Measurements from ENCODE around the gene DMRTA2.

DMRTA2 gene

DNA sequence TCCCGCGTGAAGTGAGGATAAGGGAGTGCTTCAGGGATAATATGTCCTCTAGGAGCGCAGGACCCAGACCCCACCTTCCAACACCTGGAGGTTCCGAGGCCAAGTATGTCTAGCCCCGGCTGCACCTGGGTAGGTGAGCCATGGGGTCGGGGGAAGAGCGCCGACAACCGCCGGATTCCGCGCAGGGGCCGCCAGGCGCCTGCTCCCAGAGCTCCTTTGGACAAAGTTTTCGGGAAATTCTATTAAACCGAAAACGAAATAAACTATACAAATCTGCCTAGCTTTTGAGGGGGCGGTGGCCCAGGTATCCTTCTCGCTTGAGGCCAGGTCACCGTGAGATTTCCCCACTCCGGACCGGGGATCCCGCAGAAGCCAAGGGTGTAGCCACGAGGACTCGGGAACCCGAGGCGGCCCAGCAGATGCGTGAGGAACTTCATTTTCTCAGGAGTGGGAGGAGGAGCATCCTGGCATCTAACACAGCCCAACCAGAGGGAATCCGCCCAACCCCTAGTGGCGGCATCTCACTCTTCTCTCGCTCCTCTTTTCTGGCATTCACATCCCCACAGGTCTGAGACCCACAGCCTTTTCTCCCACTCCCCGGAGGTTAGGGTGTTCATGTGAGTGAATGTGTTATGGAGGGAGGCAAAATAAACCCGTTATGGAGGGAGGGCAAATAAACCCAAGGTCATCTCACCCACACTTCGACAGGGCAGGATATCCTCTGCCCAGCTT lies 2.3 kb upstream of the DMRTA2 start:
- Histone ChIP-seq H3K9ac (no peak overlapping the region), H3K4me1 (no peaks in the 10 kb centered on the region), H3K36me3 (ENCODE audit: control insufficient read depth, insufficient read depth, low read length) (no peaks in the 10 kb centered on the region), H3K27me3 (ENCODE audit: control insufficient read depth, insufficient read depth, low read length) (peaks cover 53% of the 10 kb centered on the region), H3K27ac (no peak overlapping the region), H3K79me2 (no peaks in the 10 kb centered on the region), H3K9me3 (ENCODE audit: control insufficient read depth, low read length) (no peaks in the 10 kb centered on the region), H2AFZ (no peak overlapping the region), H3K4me3 (ENCODE audit: low read depth, low read length) (no peak overlapping the region), H3K4me2 (ENCODE audit: low read length) (no peak overlapping the region)
- TF ChIP-seq, protein P1, sequence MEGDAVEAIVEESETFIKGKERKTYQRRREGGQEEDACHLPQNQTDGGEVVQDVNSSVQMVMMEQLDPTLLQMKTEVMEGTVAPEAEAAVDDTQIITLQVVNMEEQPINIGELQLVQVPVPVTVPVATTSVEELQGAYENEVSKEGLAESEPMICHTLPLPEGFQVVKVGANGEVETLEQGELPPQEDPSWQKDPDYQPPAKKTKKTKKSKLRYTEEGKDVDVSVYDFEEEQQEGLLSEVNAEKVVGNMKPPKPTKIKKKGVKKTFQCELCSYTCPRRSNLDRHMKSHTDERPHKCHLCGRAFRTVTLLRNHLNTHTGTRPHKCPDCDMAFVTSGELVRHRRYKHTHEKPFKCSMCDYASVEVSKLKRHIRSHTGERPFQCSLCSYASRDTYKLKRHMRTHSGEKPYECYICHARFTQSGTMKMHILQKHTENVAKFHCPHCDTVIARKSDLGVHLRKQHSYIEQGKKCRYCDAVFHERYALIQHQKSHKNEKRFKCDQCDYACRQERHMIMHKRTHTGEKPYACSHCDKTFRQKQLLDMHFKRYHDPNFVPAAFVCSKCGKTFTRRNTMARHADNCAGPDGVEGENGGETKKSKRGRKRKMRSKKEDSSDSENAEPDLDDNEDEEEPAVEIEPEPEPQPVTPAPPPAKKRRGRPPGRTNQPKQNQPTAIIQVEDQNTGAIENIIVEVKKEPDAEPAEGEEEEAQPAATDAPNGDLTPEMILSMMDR (IDR thresholded peaks at IDR 0.05), result no peak

DNA sequence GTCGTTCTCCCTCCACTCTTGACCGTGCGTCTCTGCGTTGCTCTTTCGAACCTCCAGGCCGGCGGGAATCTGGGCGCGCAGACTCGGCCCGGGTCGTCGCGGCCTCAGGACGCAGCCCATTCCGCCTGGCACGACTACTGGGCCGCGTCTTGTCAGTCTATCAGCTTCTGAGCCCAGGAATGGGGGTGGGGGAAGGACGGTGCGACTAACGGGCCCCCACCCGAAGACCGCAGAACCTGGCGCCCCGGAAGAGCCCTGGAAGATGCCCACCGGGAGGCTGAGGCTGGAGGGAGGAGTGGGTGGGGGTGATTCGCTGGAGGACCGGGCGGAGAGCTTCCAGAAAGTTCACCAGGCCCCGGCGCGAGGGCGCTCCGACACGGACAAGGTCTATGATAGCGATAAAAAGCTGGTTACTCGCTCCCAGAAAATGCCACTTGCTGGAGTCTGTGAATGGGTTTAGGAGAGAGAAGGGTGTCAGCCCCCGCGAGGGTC lies 1.7 kb upstream of the DMRTA2 start:
- no peaks in the 10 kb centered on the region for H3K79me2 ChIP-seq
- H3K27ac ChIP-seq, result no peak overlapping the region
- no peak overlapping the region for H2AFZ ChIP-seq
- no peak overlapping the region for H3K4me2 ChIP-seq (ENCODE audit: low read length)
- H3K9me3 ChIP-seq (ENCODE audit: control insufficient read depth, low read length), result no peaks in the 10 kb centered on the region
- no peak overlapping the region for H3K9ac ChIP-seq
- H3K4me3 ChIP-seq (ENCODE audit: low read depth, low read length), result no peak overlapping the region
- H3K4me1 ChIP-seq, result no peaks in the 10 kb centered on the region
- TF ChIP-seq, protein P1 (IDR thresholded peaks at IDR 0.05), result no peak
- H3K36me3 ChIP-seq (ENCODE audit: control insufficient read depth, insufficient read depth, low read length), result no peaks in the 10 kb centered on the region
- H3K27me3 ChIP-seq (ENCODE audit: control insufficient read depth, insufficient read depth, low read length), result peaks cover 51% of the 10 kb centered on the region

DNA sequence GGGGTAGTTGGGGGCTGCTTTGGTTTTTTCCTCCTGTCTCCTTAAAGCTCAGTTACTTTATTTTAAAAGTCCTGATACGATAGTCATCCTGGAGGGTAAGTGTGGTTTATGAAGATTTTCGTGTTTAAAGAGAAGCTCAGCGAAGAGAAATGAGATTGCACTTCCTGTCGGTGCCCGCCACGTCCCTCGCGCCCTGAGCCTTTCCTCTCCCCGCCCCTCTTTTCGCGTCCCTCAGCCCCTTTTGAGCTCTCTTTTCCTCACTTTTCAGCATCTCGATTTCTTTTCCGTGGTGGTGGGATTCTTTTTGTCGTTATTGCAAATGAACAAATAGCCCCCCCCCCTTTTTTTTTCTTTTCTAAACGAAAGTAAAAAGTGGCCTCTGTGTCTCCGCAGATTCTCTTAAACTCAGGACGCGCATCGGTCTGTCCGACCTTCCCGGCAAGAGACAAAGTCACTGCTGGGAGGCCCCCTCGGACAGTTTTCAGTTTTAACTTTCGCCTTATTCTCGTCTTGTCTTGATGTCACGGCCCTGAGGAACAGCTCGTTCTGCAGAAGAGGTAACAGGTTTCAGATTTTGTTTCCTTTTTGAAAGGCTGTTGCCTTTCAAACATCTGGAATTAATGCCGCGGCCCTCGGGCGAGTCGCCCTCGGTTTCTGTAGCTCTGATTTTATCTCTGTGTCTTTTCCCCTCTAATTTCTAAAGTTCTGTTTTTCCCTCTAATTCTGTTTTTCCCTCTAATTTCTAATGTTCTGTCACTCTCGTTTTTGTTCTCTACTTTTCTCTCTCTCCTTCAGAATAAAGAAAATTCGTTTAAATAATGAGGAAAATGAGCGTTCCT lies 1.0 kb upstream of the DMRTA2 start:
- TF ChIP-seq, protein P1 (IDR thresholded peaks at IDR 0.05), result no peak
- Histone ChIP-seq H3K4me1 (no peaks in the 10 kb centered on the region), H3K27me3 (ENCODE audit: control insufficient read depth, insufficient read depth, low read length) (peaks cover 58% of the 10 kb centered on the region), H2AFZ (no peak overlapping the region), H3K27ac (no peak overlapping the region), H3K9me3 (ENCODE audit: control insufficient read depth, low read length) (no peaks in the 10 kb centered on the region), H3K4me3 (ENCODE audit: low read depth, low read length) (no peak overlapping the region), H3K4me2 (ENCODE audit: low read length) (peak overlapping the region; percentile 4), H3K9ac (no peak overlapping the region), H3K79me2 (no peaks in the 10 kb centered on the region), H3K36me3 (ENCODE audit: control insufficient read depth, insufficient read depth, low read length) (no peaks in the 10 kb centered on the region)

DNA sequence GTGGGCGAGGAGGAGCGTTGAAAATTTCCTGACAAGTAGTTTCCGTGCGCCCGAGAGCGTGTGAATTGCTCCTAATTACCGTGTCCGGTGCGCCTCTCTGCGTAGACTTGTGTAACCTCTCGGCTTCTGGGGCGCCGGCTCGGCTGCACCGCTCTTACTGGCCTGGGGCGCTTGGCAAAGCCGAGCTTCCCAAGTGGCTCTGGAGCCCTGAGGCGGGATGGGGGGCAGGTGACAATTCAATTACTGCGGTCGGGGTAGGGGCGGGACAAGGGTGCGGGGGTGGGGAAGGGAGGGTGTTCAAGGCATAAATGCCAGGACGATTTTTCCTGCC lies 392 bp upstream of the DMRTA2 start:
- H3K36me3 ChIP-seq (ENCODE audit: control insufficient read depth, insufficient read depth, low read length), result no peaks in the 10 kb centered on the region
- H3K79me2 ChIP-seq, result no peaks in the 10 kb centered on the region
- TF ChIP-seq, protein P1 (IDR thresholded peaks at IDR 0.05), result no peak
- no peak overlapping the region for H2AFZ ChIP-seq
- peaks cover 61% of the 10 kb centered on the region for H3K27me3 ChIP-seq (ENCODE audit: control insufficient read depth, insufficient read depth, low read length)
- H3K4me1 ChIP-seq, result no peaks in the 10 kb centered on the region
- no peak overlapping the region for H3K27ac ChIP-seq
- H3K9me3 ChIP-seq (ENCODE audit: control insufficient read depth, low read length), result no peaks in the 10 kb centered on the region
- no peak overlapping the region for H3K4me3 ChIP-seq (ENCODE audit: low read depth, low read length)
- no peak overlapping the region for H3K9ac ChIP-seq
- H3K4me2 ChIP-seq (ENCODE audit: low read length), result no peak overlapping the region
